Caco-2 (cell line): Measurements from ENCODE around the gene CDCA7L. TPM values are rescaled to one million over a fixed set of nuclear protein-coding genes. Genes with fewer than 3 reads are reported as not detected.

Experiments used
- BruUV-seq: library from RNA; stranded (reverse); fragments of 400-500 nt; replicated peaks from 2 replicates; lab custom pipeline; 2021; lab: Mats Ljungman, UMichigan
- CTCF ChIA-PET: fragments of 300-600 bp; sonication (Branson Sonifier 250); formaldehyde crosslinking; loops from one replicate; lab custom pipeline; 2022; ENCODE audit warnings: antibody characterized with exemption; lab: Charles Lee
- POLR2A ChIA-PET: fragments of 300-600 bp; sonication (Branson Sonifier 250); formaldehyde crosslinking; loops from one replicate; lab custom pipeline; 2022; ENCODE audit warnings: antibody characterized with exemption; lab: Charles Lee
- DNase-seq, 2 experiments: peaks; one replicate each; pipeline versions ENCODE4 v3.0.0 to v3.0.0-alpha.2; 2020 to 2022
- H3K27me3 ChIP-seq: replicated peaks from 2 replicates; pipeline ENCODE4 v1.6.0; 2011; ENCODE audit warnings: low read length; ENCODE audit not compliant: control insufficient read depth, insufficient read depth
- H3K36me3 ChIP-seq: 2 replicates; pipeline ENCODE4 v1.5.1; 2011; ENCODE audit warnings: low read length; ENCODE audit not compliant: control insufficient read depth, insufficient read depth
- H3K4me1 ChIP-seq: fragments of 250-450 bp; sonication (Bioruptor Pico); 2 replicates; pipeline ENCODE4 v1.5.1; 2020; ENCODE audit warnings: mild to moderate bottlenecking
- H3K4me3 ChIP-seq: 2 replicates; pipeline ENCODE4 v1.5.1; 2011; ENCODE audit warnings: low read depth, mild to moderate bottlenecking, control low read depth, low read length
- H3K9me3 ChIP-seq: fragments of 250-450 bp; sonication (Bioruptor Pico); 2 replicates; pipeline ENCODE4 v1.5.1; 2020; ENCODE audit warnings: mild to moderate bottlenecking, moderate library complexity
- H3K27ac Mint-ChIP-seq: one replicate; pipeline ENCODE4 v1.8.0; 2022; ENCODE audit warnings: mixed read lengths; ENCODE audit not compliant: unreplicated experiment
- H3K27me3 Mint-ChIP-seq: one replicate; pipeline ENCODE4 v1.8.0; 2022; ENCODE audit warnings: mixed read lengths; ENCODE audit not compliant: insufficient read depth, unreplicated experiment
- H3K36me3 Mint-ChIP-seq: one replicate; pipeline ENCODE4 v1.8.0; 2022; ENCODE audit warnings: mild to moderate bottlenecking, mixed read lengths; ENCODE audit not compliant: insufficient read depth, unreplicated experiment
- H3K4me1 Mint-ChIP-seq: one replicate; pipeline ENCODE4 v1.8.0; 2022; ENCODE audit warnings: low read depth, mixed read lengths; ENCODE audit not compliant: unreplicated experiment
- H3K4me3 Mint-ChIP-seq: one replicate; pipeline ENCODE4 v1.8.0; 2022; ENCODE audit warnings: mild to moderate bottlenecking, moderate library complexity, mixed read lengths; ENCODE audit not compliant: unreplicated experiment
- H3K9me3 Mint-ChIP-seq: one replicate; pipeline ENCODE4 v1.8.0; 2022; ENCODE audit warnings: mixed read lengths; ENCODE audit not compliant: unreplicated experiment
- CTCF ChIP-seq, 2 experiments: fragments of 200-600 bp in 1 of 2; IDR thresholded peaks; 1 replicate in 1 of 2; 2 replicates in 1 of 2; pipeline versions ENCODE4 v1.5.1 to v1.8.0; 2011 to 2022; ENCODE audit warnings: antibody characterized with exemption in 1 of 2, control low read depth in 1 of 2, inconsistent platforms in 1 of 2, low read depth in 1 of 2, low read length in 1 of 2, mild to moderate bottlenecking in 1 of 2, moderate library complexity in 1 of 2; ENCODE audit not compliant: insufficient read depth in 1 of 2, severe bottlenecking in 1 of 2, unreplicated experiment in 1 of 2
- intact Hi-C: fragments of 100-400 bp; cut with micrococcal nuclease; formaldehyde crosslinking; loops from one replicate; pipeline ENCODE4 v1.10.0; 2022; ENCODE audit not compliant: unreplicated experiment
- total RNA-seq: library from RNA; stranded (reverse); gene quantifications from 2 replicates; pipeline ENCODE4 v1.2.3, GENCODE V29; 2022

CDCA7L gene
- total RNA-seq, 1 experiment from 2014 or later, result 19.1 TPM

- ChIA-PET POLR2A (no interaction called here), CTCF (interaction anchor here (0.6 kb wide), 1 partner anchor 116 kb away, joined by 3 read pairs; no protein-coding TSS in a partner anchor)
- H3K27ac Mint-ChIP-seq, result no peak overlapping the region
- no peaks in the 10 kb centered on the region for H3K4me1 Mint-ChIP-seq
- DNase-seq, result no peak
- no peak overlapping the region for H3K4me3 Mint-ChIP-seq
- H3K4me1 ChIP-seq, result no peaks in the 10 kb centered on the region
- intact Hi-C loops, result no loop called here
- H3K9me3 Mint-ChIP-seq, result no peaks in the 10 kb centered on the region
- no TSS peak for BruUV-seq
- TF ChIP-seq CTCF (IDR thresholded peaks at IDR 0.05; ENCODE audit: insufficient read depth in 1 of 2, low read depth in 1 of 2, low read length in 1 of 2, severe bottlenecking in 1 of 2, unreplicated experiment in 1 of 2), result no peak
- no peaks in the 10 kb centered on the region for H3K36me3 ChIP-seq
- no peaks in the 10 kb centered on the region for H3K9me3 ChIP-seq
- no peaks in the 10 kb centered on the region for H3K36me3 Mint-ChIP-seq
- H3K4me3 ChIP-seq, result no peak overlapping the region
- H3K27me3 Mint-ChIP-seq, result peaks cover 3% of the 10 kb centered on the region
- H3K27me3 ChIP-seq, result no peaks in the 10 kb centered on the region
Observed at GRCh38 chr7:21869785-21870402, 75.8 kb downstream of the CDCA7L start.

- Mint-ChIP-seq H3K9me3 (no peaks in the 10 kb centered on the region), H3K27ac (no peak overlapping the region), H3K4me1 (no peaks in the 10 kb centered on the region), H3K27me3 (peaks cover 3% of the 10 kb centered on the region), H3K4me3 (no peak overlapping the region), H3K36me3 (no peaks in the 10 kb centered on the region)
- ChIA-PET CTCF (no interaction called here), POLR2A (no interaction called here)
- Histone ChIP-seq H3K36me3 (no peaks in the 10 kb centered on the region), H3K4me1 (no peaks in the 10 kb centered on the region), H3K9me3 (no peaks in the 10 kb centered on the region), H3K4me3 (no peak overlapping the region), H3K27me3 (no peaks in the 10 kb centered on the region)
- no TSS peak for BruUV-seq
- no peak for TF ChIP-seq CTCF (IDR thresholded peaks at IDR 0.05; ENCODE audit: insufficient read depth in 1 of 2, low read depth in 1 of 2, low read length in 1 of 2, severe bottlenecking in 1 of 2, unreplicated experiment in 1 of 2)
- no peak for DNase-seq
- intact Hi-C loops, result no loop called here
Observed at GRCh38 chr7:21868576-21868850, 77.2 kb downstream of the CDCA7L start.

- Histone ChIP-seq H3K4me1 (no peaks in the 10 kb centered on the region), H3K9me3 (no peaks in the 10 kb centered on the region), H3K4me3 (no peak overlapping the region), H3K27me3 (no peaks in the 10 kb centered on the region), H3K36me3 (no peaks in the 10 kb centered on the region)
- BruUV-seq, result no TSS peak
- no peak for DNase-seq
- H3K4me3 Mint-ChIP-seq, result no peak overlapping the region
- peaks cover 3% of the 10 kb centered on the region for H3K27me3 Mint-ChIP-seq
- no peak overlapping the region for H3K27ac Mint-ChIP-seq
- no peaks in the 10 kb centered on the region for H3K4me1 Mint-ChIP-seq
- ChIA-PET POLR2A (no interaction called here), CTCF (no interaction called here)
- H3K9me3 Mint-ChIP-seq, result no peaks in the 10 kb centered on the region
- no peaks in the 10 kb centered on the region for H3K36me3 Mint-ChIP-seq
- TF ChIP-seq CTCF (IDR thresholded peaks at IDR 0.05; ENCODE audit: insufficient read depth in 1 of 2, low read depth in 1 of 2, low read length in 1 of 2, severe bottlenecking in 1 of 2, unreplicated experiment in 1 of 2), result no peak
- intact Hi-C loops, result no loop called here
Observed at GRCh38 chr7:21867816-21868575, 77.7 kb downstream of the CDCA7L start.
